IPS DF 6.9 (cell line): ENCODE data around the gene OR4D2.

Experiments used
- DNase-seq: peaks from one replicate; pipeline ENCODE4 v3.0.0-alpha.2; 2013; ENCODE audit warnings: low read depth, low spot score
- H3K27ac ChIP-seq: one replicate; pipeline ENCODE4 v1.5.1; 2013; ENCODE audit warnings: low read length, control low read depth
- H3K27me3 ChIP-seq: 2 replicates; pipeline ENCODE4 v1.6.1; 2013; ENCODE audit warnings: mild to moderate bottlenecking, low read length; ENCODE audit not compliant: control insufficient read depth, insufficient read depth
- H3K36me3 ChIP-seq: 2 replicates; pipeline ENCODE4 v1.6.1; 2013; ENCODE audit warnings: low read length; ENCODE audit not compliant: control insufficient read depth, insufficient read depth
- H3K4me1 ChIP-seq: 2 replicates; pipeline ENCODE4 v1.6.1; 2013; ENCODE audit warnings: low read length; ENCODE audit not compliant: control insufficient read depth, insufficient read depth
- H3K4me3 ChIP-seq: 2 replicates; pipeline ENCODE4 v1.5.1; 2013; ENCODE audit warnings: mild to moderate bottlenecking, low read length
- H3K9me3 ChIP-seq: 2 replicates; pipeline ENCODE4 v1.6.1; 2013; ENCODE audit warnings: low read length, inconsistent platforms; ENCODE audit not compliant: control insufficient read depth, insufficient read depth
- WGBS: extraction: QIAGEN DNeasy Blood & Tissue Kit; methylation state at CpG from one replicate; pipeline ENCODE4 v1.1.7; 2013; ENCODE audit warnings: mixed read lengths, missing lambda C conversion rate; ENCODE audit not compliant: insufficient read length, insufficient coverage; 5-methylcytosine and 5-hydroxymethylcytosine counted together

Gene OR4D2

GRCh38 chr17:58189436-58190146 is 22.8 kb downstream of the OR4D2 start:
- H3K27ac ChIP-seq = no peak overlapping the region
- H3K4me1 ChIP-seq = no peaks in the 10 kb centered on the region
- no peaks in the 10 kb centered on the region; the same call in 1 of the 2 replicates for H3K36me3 ChIP-seq
- no peak overlapping the region for H3K4me3 ChIP-seq
- no peak for DNase-seq
- H3K9me3 ChIP-seq = no peaks in the 10 kb centered on the region
- no peaks in the 10 kb centered on the region for H3K27me3 ChIP-seq
- no CpG with 5 or more reads among the region's 11 CpGs for WGBS

GRCh38 chr17:58191241-58191896 is 24.6 kb downstream of the OR4D2 start:
- DNase-seq = no peak
- no peak overlapping the region for H3K4me3 ChIP-seq
- no peaks in the 10 kb centered on the region; the same call in 1 of the 2 replicates for H3K36me3 ChIP-seq
- H3K9me3 ChIP-seq = no peaks in the 10 kb centered on the region
- H3K27ac ChIP-seq = no peak overlapping the region
- no CpG with 5 or more reads among the region's 14 CpGs for WGBS
- H3K27me3 ChIP-seq = no peaks in the 10 kb centered on the region
- H3K4me1 ChIP-seq = no peaks in the 10 kb centered on the region

- Histone ChIP-seq H3K27me3 (no peaks in the 10 kb centered on the region), H3K4me3 (no peak within 1 kb of the TSS), H3K27ac (no peak within 1 kb of the TSS), H3K36me3 (no peaks in the 10 kb centered on the region; the same call in 1 of the 2 replicates), H3K9me3 (no peaks in the 10 kb centered on the region), H3K4me1 (no peaks in the 10 kb centered on the region)
- no peak for DNase-seq
- no CpG with 5 or more reads among the region's 6 CpGs for WGBS
These were observed 25.8 kb downstream of the OR4D2 start, which contains the start of gene EPX for GRCh38 chr17:58192612-58193011. Gene EPX (plus strand): TSS chr17:58192726. CDS start chr17:58192847, 121 bp downstream.

GRCh38 chr17:58193641-58194255 is 27.0 kb downstream of the OR4D2 start:
- Histone ChIP-seq H3K4me1 (no peaks in the 10 kb centered on the region), H3K4me3 (no peak overlapping the region), H3K9me3 (no peaks in the 10 kb centered on the region), H3K36me3 (no peaks in the 10 kb centered on the region; the same call in 1 of the 2 replicates), H3K27ac (no peak overlapping the region), H3K27me3 (no peaks in the 10 kb centered on the region)
- no CpG with 5 or more reads among the region's 18 CpGs for WGBS
- DNase-seq = no peak

- no peak for DNase-seq
- 97% methylated on average over 1 of the region's 5 CpGs for WGBS
- no peak overlapping the region for H3K27ac ChIP-seq
These were observed 28.8 kb downstream of the OR4D2 start for GRCh38 chr17:58195518-58196123.

GRCh38 chr17:58196610-58197009 is 29.8 kb downstream of the OR4D2 start:
- Histone ChIP-seq H3K4me3 (no peak overlapping the region), H3K4me1 (no peaks in the 10 kb centered on the region), H3K36me3 (no peaks in the 10 kb centered on the region; the same call in 1 of the 2 replicates), H3K27ac (no peak overlapping the region), H3K9me3 (no peaks in the 10 kb centered on the region), H3K27me3 (no peaks in the 10 kb centered on the region)
- no CpG with 5 or more reads among the region's 7 CpGs for WGBS
- no peak for DNase-seq

More at GRCh38 chr17:58195518-58196123, 28.8 kb downstream of the OR4D2 start:
- no peaks in the 10 kb centered on the region for H3K9me3 ChIP-seq
- H3K27me3 ChIP-seq = no peaks in the 10 kb centered on the region
- no peak overlapping the region for H3K4me3 ChIP-seq
- H3K4me1 ChIP-seq = no peaks in the 10 kb centered on the region
- no peaks in the 10 kb centered on the region; the same call in 1 of the 2 replicates for H3K36me3 ChIP-seq

GRCh38 chr17:58200024-58200633 is 33.3 kb downstream of the OR4D2 start:
- Histone ChIP-seq H3K27me3 (no peaks in the 10 kb centered on the region), H3K9me3 (no peaks in the 10 kb centered on the region), H3K27ac (no peak overlapping the region), H3K36me3 (no peaks in the 10 kb centered on the region), H3K4me3 (no peak overlapping the region), H3K4me1 (no peaks in the 10 kb centered on the region)
- DNase-seq = peak; percentile 43
- WGBS = no CpG with 5 or more reads among the region's 14 CpGs

GRCh38 chr17:58202859-58203258 is 36.1 kb downstream of the OR4D2 start:
- Histone ChIP-seq H3K9me3 (no peaks in the 10 kb centered on the region), H3K36me3 (no peaks in the 10 kb centered on the region), H3K27ac (no peak overlapping the region), H3K4me1 (no peaks in the 10 kb centered on the region), H3K27me3 (no peaks in the 10 kb centered on the region), H3K4me3 (no peak overlapping the region)
- WGBS = no CpG with 5 or more reads among the region's 7 CpGs
- DNase-seq = no peak

GRCh38 chr17:58204796-58205195 is 38.0 kb downstream of the OR4D2 start:
- no CpG with 5 or more reads among the region's 5 CpGs for WGBS
- Histone ChIP-seq H3K27me3 (no peaks in the 10 kb centered on the region), H3K9me3 (no peaks in the 10 kb centered on the region), H3K4me3 (no peak overlapping the region), H3K36me3 (0 out of 2 replicates have a peak, but pooled peaks cover 3% of the 10 kb centered on the region), H3K27ac (no peak overlapping the region), H3K4me1 (no peaks in the 10 kb centered on the region)
- no peak for DNase-seq

- no peak overlapping the region for H3K27ac ChIP-seq
- H3K36me3 ChIP-seq = 0 out of 2 replicates have a peak, but pooled peaks cover 3% of the 10 kb centered on the region
- H3K4me1 ChIP-seq = no peaks in the 10 kb centered on the region
- no peak for DNase-seq
- WGBS = no CpG with 5 or more reads among the region's 11 CpGs
- H3K4me3 ChIP-seq = no peak overlapping the region
- no peaks in the 10 kb centered on the region for H3K27me3 ChIP-seq
- H3K9me3 ChIP-seq = no peaks in the 10 kb centered on the region
These were observed 39.2 kb downstream of the OR4D2 start for GRCh38 chr17:58205936-58206335.
